SU-DHL-6 (cell line): Measurements from ENCODE around the gene FLACC1.

ENCODE experiments used
- CTCF ChIP-seq: fragments of 200-600 bp; sonication (generic); IDR thresholded peaks from one replicate; pipeline ENCODE4 v1.5.1; 2017; ENCODE audit warnings: antibody characterized with exemption, mild to moderate bottlenecking, low read length, moderate library complexity; ENCODE audit not compliant: insufficient read depth, poor library complexity, severe bottlenecking
- EZH2phosphoT487 ChIP-seq: fragments of 200-600 bp; sonication (generic), shearing (Covaris generic); conservative IDR thresholded peaks from 2 replicates; pipeline ENCODE4 v1.6.1; 2018; ENCODE audit warnings: mild to moderate bottlenecking, antibody characterized with exemption, low read length, moderate library complexity, mixed read lengths

GRCh38 chr2:201345625-201346213, 11.4 kb downstream of the FLACC1 start:
- TF ChIP-seq CTCF, result no peak
- TF ChIP-seq EZH2phosphoT487, result no peak
